ENCODE measurements around the gene CHST15.

DNA sequence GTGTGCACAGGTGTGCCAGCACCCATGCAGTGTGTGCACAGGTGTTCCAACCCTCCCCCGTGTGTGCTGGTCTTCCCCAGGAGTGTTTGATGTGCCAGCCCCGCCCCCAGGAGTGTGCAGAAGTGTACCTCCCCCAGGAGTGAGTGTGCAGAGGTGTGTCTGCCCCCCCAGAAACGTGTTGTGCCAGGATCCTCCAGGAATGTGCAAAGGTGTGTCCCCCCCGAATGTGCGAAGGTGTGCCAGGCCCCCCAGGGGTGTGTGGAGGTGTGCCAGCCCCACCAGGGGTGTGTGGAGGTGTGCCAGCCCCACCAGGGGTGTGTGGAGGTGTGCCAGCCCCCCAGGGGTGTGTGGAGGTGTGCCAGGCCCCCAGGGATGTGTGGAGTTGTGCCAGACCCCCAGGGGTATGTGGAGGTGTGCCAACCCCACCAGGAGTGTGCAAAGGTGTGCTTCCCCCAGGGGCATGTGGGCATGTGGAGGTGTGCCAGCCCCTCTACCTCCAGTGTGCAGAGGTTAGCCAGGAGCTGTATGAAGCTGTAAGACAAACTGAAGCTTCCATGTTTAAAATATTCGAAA is 33.2 kb downstream of the CHST15 start:
- TF ChIP-seq TAF1 (IDR thresholded peaks at IDR 0.05; ENCODE audit: low read depth) (no peak), MXI1 (conservative IDR thresholded peaks at IDR 0.05; ENCODE audit: poor library complexity, severe bottlenecking) (no peak), RAD21 (conservative IDR thresholded peaks at IDR 0.05) (no peak)
- TF ChIP-seq, protein P1, sequence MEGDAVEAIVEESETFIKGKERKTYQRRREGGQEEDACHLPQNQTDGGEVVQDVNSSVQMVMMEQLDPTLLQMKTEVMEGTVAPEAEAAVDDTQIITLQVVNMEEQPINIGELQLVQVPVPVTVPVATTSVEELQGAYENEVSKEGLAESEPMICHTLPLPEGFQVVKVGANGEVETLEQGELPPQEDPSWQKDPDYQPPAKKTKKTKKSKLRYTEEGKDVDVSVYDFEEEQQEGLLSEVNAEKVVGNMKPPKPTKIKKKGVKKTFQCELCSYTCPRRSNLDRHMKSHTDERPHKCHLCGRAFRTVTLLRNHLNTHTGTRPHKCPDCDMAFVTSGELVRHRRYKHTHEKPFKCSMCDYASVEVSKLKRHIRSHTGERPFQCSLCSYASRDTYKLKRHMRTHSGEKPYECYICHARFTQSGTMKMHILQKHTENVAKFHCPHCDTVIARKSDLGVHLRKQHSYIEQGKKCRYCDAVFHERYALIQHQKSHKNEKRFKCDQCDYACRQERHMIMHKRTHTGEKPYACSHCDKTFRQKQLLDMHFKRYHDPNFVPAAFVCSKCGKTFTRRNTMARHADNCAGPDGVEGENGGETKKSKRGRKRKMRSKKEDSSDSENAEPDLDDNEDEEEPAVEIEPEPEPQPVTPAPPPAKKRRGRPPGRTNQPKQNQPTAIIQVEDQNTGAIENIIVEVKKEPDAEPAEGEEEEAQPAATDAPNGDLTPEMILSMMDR (IDR thresholded peaks at IDR 0.05; ENCODE audit: poor library complexity, severe bottlenecking): no peak
